Measurements from ENCODE around the gene CA6. TPM values are rescaled to one million over a fixed set of nuclear protein-coding genes. Genes with fewer than 3 reads are reported as not detected.

Gene CA6
- total RNA-seq, 1 experiment from 2014 or later: 0.11 TPM

DNA sequence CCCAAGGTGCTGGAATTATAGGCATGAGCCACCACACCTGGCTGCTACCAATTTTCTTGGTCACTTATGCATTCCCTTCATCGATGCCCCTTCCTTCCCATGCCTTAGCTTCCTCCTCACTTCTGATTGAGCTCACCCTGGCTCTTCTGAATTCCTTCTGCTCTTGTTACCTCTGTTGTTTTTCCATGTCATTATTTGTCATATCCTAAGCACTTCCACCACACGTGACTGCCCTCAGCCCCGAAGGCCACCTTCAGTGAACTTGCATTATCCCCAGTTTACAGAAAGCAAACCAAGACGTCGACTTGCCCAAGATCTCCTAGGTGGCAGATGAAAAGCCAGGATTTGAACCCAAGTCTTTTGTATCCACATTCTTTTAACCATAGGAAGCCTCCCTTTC lies 30.7 kb downstream of the CA6 start (continued):
- TF ChIP-seq, protein P1, sequence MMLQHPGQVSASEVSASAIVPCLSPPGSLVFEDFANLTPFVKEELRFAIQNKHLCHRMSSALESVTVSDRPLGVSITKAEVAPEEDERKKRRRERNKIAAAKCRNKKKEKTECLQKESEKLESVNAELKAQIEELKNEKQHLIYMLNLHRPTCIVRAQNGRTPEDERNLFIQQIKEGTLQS (CRISPR knock-in tag; conservative IDR thresholded peaks at IDR 0.05): no peak
- TF ChIP-seq, protein P2, sequence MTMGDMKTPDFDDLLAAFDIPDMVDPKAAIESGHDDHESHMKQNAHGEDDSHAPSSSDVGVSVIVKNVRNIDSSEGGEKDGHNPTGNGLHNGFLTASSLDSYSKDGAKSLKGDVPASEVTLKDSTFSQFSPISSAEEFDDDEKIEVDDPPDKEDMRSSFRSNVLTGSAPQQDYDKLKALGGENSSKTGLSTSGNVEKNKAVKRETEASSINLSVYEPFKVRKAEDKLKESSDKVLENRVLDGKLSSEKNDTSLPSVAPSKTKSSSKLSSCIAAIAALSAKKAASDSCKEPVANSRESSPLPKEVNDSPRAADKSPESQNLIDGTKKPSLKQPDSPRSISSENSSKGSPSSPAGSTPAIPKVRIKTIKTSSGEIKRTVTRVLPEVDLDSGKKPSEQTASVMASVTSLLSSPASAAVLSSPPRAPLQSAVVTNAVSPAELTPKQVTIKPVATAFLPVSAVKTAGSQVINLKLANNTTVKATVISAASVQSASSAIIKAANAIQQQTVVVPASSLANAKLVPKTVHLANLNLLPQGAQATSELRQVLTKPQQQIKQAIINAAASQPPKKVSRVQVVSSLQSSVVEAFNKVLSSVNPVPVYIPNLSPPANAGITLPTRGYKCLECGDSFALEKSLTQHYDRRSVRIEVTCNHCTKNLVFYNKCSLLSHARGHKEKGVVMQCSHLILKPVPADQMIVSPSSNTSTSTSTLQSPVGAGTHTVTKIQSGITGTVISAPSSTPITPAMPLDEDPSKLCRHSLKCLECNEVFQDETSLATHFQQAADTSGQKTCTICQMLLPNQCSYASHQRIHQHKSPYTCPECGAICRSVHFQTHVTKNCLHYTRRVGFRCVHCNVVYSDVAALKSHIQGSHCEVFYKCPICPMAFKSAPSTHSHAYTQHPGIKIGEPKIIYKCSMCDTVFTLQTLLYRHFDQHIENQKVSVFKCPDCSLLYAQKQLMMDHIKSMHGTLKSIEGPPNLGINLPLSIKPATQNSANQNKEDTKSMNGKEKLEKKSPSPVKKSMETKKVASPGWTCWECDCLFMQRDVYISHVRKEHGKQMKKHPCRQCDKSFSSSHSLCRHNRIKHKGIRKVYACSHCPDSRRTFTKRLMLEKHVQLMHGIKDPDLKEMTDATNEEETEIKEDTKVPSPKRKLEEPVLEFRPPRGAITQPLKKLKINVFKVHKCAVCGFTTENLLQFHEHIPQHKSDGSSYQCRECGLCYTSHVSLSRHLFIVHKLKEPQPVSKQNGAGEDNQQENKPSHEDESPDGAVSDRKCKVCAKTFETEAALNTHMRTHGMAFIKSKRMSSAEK (CRISPR knock-in tag; IDR thresholded peaks at IDR 0.05; ENCODE audit: borderline replicate concordance): no peak
- TF ChIP-seq ETV6 (CRISPR knock-in tag; IDR thresholded peaks at IDR 0.05) (no peak), CREB1 (CRISPR knock-in tag; IDR thresholded peaks at IDR 0.05) (no peak)
- TF ChIP-seq, protein P3, sequence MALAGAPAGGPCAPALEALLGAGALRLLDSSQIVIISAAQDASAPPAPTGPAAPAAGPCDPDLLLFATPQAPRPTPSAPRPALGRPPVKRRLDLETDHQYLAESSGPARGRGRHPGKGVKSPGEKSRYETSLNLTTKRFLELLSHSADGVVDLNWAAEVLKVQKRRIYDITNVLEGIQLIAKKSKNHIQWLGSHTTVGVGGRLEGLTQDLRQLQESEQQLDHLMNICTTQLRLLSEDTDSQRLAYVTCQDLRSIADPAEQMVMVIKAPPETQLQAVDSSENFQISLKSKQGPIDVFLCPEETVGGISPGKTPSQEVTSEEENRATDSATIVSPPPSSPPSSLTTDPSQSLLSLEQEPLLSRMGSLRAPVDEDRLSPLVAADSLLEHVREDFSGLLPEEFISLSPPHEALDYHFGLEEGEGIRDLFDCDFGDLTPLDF (CRISPR knock-in tag; IDR thresholded peaks at IDR 0.05): no peak

DNA sequence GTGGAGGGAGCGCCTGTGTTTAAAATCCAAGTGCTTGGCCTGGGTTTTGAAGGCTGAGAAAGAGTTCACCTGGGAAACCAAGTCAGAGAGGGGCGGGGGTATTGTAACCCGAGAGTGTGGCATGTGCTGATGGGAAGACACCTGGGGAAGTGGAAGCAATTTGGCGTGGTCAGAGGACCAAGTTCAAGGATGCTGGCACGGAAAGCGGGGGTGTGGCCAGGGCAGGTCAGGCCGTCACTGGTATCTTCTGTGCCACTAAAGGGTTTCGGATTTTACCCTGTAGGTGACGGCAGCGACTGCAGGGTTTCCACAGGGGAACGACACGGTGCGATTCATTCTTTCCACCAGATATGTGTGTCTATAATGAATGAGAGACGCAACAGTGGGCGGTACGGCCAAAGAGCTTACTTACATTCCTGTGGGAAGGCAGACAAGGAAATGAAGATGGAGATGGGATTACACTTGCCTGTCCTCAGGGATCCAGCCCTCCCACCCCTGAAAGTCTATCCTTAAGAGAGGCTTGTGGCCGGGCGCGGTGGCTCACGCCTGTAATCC lies 31.3 kb downstream of the CA6 start:
- ChIA-PET POLR2A (no interaction called here), CTCF (interaction anchor here (1.2 to 1.4 kb wide), 2 partner anchors 14 to 28 kb away, joined by 3 to 4 read pairs; no protein-coding TSS in a partner anchor)
- H3K27ac Mint-ChIP-seq: no peak overlapping the region
- ATAC-seq (no peak), DNase-seq (ENCODE audit: low spot score) (no peak)
- H3K27me3 Mint-ChIP-seq (ENCODE audit: low read depth): no peaks in the 10 kb centered on the region; the same call in 1 of the 2 replicates
- peaks cover 3% of the 10 kb centered on the region; the same call in 1 of the 2 replicates for H3K4me1 Mint-ChIP-seq
- H3K36me3 Mint-ChIP-seq: no peaks in the 10 kb centered on the region
- peaks cover 9% of the 10 kb centered on the region for H3K9me3 Mint-ChIP-seq
- H3K4me3 Mint-ChIP-seq: no peak overlapping the region
- TF ChIP-seq, protein P4, sequence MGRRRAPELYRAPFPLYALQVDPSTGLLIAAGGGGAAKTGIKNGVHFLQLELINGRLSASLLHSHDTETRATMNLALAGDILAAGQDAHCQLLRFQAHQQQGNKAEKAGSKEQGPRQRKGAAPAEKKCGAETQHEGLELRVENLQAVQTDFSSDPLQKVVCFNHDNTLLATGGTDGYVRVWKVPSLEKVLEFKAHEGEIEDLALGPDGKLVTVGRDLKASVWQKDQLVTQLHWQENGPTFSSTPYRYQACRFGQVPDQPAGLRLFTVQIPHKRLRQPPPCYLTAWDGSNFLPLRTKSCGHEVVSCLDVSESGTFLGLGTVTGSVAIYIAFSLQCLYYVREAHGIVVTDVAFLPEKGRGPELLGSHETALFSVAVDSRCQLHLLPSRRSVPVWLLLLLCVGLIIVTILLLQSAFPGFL (CRISPR knock-in tag; IDR thresholded peaks at IDR 0.05; ENCODE audit: borderline replicate concordance): no peak
- no peak for TF ChIP-seq TEAD4 (CRISPR knock-in tag; IDR thresholded peaks at IDR 0.05)
- no peak for TF ChIP-seq ZNF219 (CRISPR knock-in tag; IDR thresholded peaks at IDR 0.05; ENCODE audit: borderline replicate concordance)
- TF ChIP-seq, protein P5, sequence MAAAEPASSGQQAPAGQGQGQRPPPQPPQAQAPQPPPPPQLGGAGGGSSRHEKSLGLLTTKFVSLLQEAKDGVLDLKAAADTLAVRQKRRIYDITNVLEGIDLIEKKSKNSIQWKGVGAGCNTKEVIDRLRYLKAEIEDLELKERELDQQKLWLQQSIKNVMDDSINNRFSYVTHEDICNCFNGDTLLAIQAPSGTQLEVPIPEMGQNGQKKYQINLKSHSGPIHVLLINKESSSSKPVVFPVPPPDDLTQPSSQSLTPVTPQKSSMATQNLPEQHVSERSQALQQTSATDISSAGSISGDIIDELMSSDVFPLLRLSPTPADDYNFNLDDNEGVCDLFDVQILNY (CRISPR knock-in tag; IDR thresholded peaks at IDR 0.05): no peak
- no peak for TF ChIP-seq ZNF281 (CRISPR knock-in tag; IDR thresholded peaks at IDR 0.05)
- TF ChIP-seq, protein P6, sequence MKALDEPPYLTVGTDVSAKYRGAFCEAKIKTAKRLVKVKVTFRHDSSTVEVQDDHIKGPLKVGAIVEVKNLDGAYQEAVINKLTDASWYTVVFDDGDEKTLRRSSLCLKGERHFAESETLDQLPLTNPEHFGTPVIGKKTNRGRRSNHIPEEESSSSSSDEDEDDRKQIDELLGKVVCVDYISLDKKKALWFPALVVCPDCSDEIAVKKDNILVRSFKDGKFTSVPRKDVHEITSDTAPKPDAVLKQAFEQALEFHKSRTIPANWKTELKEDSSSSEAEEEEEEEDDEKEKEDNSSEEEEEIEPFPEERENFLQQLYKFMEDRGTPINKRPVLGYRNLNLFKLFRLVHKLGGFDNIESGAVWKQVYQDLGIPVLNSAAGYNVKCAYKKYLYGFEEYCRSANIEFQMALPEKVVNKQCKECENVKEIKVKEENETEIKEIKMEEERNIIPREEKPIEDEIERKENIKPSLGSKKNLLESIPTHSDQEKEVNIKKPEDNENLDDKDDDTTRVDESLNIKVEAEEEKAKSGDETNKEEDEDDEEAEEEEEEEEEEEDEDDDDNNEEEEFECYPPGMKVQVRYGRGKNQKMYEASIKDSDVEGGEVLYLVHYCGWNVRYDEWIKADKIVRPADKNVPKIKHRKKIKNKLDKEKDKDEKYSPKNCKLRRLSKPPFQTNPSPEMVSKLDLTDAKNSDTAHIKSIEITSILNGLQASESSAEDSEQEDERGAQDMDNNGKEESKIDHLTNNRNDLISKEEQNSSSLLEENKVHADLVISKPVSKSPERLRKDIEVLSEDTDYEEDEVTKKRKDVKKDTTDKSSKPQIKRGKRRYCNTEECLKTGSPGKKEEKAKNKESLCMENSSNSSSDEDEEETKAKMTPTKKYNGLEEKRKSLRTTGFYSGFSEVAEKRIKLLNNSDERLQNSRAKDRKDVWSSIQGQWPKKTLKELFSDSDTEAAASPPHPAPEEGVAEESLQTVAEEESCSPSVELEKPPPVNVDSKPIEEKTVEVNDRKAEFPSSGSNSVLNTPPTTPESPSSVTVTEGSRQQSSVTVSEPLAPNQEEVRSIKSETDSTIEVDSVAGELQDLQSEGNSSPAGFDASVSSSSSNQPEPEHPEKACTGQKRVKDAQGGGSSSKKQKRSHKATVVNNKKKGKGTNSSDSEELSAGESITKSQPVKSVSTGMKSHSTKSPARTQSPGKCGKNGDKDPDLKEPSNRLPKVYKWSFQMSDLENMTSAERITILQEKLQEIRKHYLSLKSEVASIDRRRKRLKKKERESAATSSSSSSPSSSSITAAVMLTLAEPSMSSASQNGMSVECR (CRISPR knock-in tag; IDR thresholded peaks at IDR 0.05; ENCODE audit: borderline replicate concordance): no peak
- no peak for TF ChIP-seq TCF7 (CRISPR knock-in tag; IDR thresholded peaks at IDR 0.05; ENCODE audit: low read depth)
- TF ChIP-seq NR2C2 (CRISPR knock-in tag; IDR thresholded peaks at IDR 0.05): no peak
- TF ChIP-seq, protein P7, sequence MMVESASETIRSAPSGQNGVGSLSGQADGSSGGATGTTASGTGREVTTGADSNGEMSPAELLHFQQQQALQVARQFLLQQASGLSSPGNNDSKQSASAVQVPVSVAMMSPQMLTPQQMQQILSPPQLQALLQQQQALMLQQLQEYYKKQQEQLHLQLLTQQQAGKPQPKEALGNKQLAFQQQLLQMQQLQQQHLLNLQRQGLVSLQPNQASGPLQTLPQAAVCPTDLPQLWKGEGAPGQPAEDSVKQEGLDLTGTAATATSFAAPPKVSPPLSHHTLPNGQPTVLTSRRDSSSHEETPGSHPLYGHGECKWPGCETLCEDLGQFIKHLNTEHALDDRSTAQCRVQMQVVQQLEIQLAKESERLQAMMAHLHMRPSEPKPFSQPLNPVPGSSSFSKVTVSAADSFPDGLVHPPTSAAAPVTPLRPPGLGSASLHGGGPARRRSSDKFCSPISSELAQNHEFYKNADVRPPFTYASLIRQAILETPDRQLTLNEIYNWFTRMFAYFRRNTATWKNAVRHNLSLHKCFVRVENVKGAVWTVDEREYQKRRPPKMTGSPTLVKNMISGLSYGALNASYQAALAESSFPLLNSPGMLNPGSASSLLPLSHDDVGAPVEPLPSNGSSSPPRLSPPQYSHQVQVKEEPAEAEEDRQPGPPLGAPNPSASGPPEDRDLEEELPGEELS (CRISPR knock-in tag; IDR thresholded peaks at IDR 0.05): no peak
- TF ChIP-seq MYBL2 (CRISPR knock-in tag; IDR thresholded peaks at IDR 0.05): no peak
- TF ChIP-seq E2F4 (CRISPR knock-in tag; IDR thresholded peaks at IDR 0.05; ENCODE audit: borderline replicate concordance, low read depth): no peak

Measured in WTC11 (cell line).